ENCODE measurements around the gene MCRIP1.

MCRIP1 gene

GRCh38 chr17:81803728-81804558 lies 29.1 kb downstream of the MCRIP1 start, which contains the start of gene GCGR:
TSS of gene GCGR (plus strand) at chr17:81804150. CDS start at chr17:81809019, 4,869 bp downstream.
- DNase-seq (ENCODE audit: low spot score): no peak

GRCh38 chr17:81802856-81803643 lies 30.0 kb downstream of the MCRIP1 start:
- no peak for DNase-seq (ENCODE audit: low spot score)

- DNase-seq (ENCODE audit: low spot score): no peak
Measured at GRCh38 chr17:81802048-81802758, 30.9 kb downstream of the MCRIP1 start.

- no peak for DNase-seq (ENCODE audit: low spot score)
Measured at GRCh38 chr17:81801327-81801726, 31.8 kb downstream of the MCRIP1 start.

GRCh38 chr17:81794509-81794908 lies 38.6 kb downstream of the MCRIP1 start:
- DNase-seq (ENCODE audit: low spot score): no peak

- no peak for DNase-seq (ENCODE audit: low spot score)
Measured at GRCh38 chr17:81794074-81794476, 39.0 kb downstream of the MCRIP1 start.

- DNase-seq (ENCODE audit: low spot score): no peak
Measured at GRCh38 chr17:81792675-81793615, 40.1 kb downstream of the MCRIP1 start.

All from NAMALWA (cell line).